Caki2 (cell line): Measurements from ENCODE around the gene CENPF. TPM values are rescaled to one million over a fixed set of nuclear protein-coding genes. Genes with fewer than 3 reads are reported as not detected.
"Not testable (repeated sequence)": the region's sequence is repeated elsewhere in the genome, so short reads cannot be mapped to it uniquely, and the experiment has no call there.

Experiments used
- DNase-seq: peaks from one replicate; pipeline ENCODE4 v3.0.0-alpha.2; 2015; ENCODE audit warnings: low read depth
- in situ Hi-C: cut with HindIII; loops from 2 replicates; pipeline ENCODE4 v1.10.0; 2016; ENCODE audit warnings: low sequenced_read_pairs, low pct_unique_long_range_greater_than_20kb, mixed read lengths
- total RNA-seq: library from RNA; depleted of rRNA; stranded (reverse); fragments of >200 nt; shearing (Covaris generic); gene quantifications from 2 replicates; pipeline ENCODE4 v1.2.3, GENCODE V29; 2014; ENCODE audit warnings: low replicate concordance

CENPF gene
- total RNA-seq, 1 experiment from 2014 or later, result 71.0 TPM

DNA sequence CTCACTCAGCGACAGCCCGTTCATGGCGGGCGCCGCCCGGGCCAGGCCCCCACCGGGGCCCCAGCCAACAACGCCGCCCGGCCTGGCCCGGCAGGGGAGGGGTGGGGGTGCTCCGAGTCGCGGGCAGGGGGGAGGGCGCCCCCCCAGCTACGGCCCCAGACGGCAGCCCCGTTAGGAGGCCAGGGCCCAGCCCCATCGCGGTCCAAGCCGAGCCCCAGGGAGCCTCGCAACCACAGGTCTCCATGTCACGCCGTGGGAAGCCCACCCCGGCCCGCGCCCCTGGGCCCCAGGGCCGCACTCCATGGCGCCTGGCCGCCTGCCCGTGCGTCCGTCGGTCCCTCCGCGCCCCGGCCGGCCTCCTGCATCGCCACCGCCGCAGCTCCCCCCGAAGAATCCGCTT, 5.8 kb downstream of the CENPF start:
- in situ Hi-C loops, DNase-seq: not testable (repeated sequence)

DNA sequence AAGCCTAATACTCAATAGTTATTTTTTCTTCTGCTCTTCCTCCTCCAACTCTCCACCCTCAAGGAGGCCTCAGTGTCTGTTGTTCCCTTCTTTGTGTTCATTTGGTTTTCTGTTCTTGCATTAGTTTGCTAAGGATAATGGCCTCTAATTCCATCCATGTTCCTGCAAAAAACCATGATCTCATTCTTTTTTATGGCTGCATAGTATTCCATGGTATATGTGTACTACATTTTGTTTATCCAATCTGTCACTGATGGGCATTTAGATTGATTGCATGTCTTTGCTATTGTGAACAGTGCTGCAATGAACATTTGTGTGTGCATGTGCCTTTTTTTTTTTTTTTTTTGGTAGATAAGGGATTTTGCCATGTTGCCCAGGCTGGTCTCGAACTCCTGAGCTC, 6.7 kb downstream of the CENPF start:
- DNase-seq, result no peak
- in situ Hi-C loops, result no loop called here

GRCh38 chr1:214610136-214610535, 7.1 kb downstream of the CENPF start:
- DNase-seq, result peak; percentile 27
- in situ Hi-C loops, result not testable (repeated sequence)

- in situ Hi-C loops, result no loop called here
- DNase-seq, result no peak
Measured at GRCh38 chr1:214615109-214615508, 12.1 kb downstream of the CENPF start.

DNA sequence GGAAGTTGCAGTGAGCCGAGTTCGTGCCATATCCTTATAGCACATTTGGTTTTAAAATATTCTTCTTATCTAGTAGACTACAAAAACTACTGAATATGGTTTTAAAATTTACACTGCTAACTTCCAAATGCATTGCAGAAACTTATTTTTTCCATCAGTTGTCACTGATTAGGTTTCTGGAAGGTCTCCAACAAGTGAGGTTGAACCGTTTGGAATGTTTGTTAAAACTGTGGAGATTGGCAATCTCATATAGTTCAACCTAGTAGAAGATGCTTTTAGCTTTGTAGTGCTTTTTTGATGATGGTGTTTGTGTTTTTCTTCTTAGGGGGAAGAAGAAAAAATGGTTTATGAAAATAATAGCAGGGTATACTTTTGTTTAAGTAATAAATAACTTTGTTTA, 12.9 kb downstream of the CENPF start:
- in situ Hi-C loops, result no loop called here
- DNase-seq, result no peak

DNA sequence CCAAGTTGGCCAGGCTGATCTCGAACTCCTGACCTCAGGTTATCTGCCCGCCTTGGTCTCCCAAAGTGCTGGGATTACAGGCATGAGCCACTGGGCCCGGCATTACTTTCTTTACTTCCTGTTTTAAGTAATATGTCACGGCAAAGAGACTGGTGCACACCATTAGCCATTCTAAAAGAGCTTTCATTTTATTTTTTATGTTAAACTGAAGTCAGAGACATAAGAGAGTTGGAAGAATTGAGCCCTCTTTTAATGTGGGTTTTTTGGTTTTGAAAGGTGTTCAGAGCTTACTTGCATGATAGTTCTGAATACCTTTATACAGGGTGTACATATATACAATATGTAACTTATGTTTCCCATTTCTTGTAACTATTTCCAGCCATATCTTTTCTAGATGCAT, 14.3 kb downstream of the CENPF start:
- no peak for DNase-seq
- in situ Hi-C loops, result no loop called here

- no peak for DNase-seq
- in situ Hi-C loops, result no loop called here
Measured at GRCh38 chr1:214617843-214618242, 14.8 kb downstream of the CENPF start.

DNA sequence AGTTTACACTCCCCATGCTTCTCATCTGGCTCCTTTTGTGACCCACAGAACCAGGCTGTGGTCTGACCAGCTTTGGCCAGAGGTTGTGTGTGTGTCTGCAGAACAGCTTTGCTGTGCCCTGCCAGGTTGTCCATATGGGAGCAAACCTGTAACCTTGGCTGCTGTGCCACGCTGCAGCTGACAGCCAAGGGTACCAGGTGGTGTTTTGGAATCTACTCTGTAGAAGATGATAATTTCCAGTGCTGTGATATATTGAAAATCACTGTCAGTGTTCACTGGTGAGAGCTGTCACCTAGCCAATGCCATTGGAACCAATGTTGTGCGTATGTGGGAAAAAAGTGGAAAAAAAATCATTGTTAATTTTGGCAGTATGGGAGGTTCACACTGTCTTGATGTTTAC, 18.2 kb downstream of the CENPF start:
- in situ Hi-C loops, result no loop called here
- no peak for DNase-seq

- in situ Hi-C loops, result no loop called here
- DNase-seq, result no peak
Measured at GRCh38 chr1:214623430-214623829, 20.4 kb downstream of the CENPF start.

DNA sequence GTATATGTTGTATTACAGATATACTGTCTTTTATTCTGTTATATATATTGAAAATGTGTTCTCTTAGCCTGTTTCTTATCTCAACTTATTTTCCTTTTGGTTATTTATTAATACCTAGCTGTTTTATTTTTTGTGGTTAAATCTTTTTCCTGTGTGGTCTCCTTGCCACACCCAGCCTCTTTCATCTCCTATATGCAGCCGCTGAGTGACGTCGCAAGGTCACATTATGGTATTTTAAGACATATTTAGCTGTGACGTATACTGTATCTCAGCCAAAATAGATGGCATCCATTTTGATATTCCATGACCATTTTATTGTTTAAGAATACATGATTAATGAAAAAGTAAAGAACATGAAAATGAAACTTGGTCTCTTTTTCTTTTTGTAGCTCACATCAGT, 29.1 kb downstream of the CENPF start:
- no peak for DNase-seq
- in situ Hi-C loops, result no loop called here

DNA sequence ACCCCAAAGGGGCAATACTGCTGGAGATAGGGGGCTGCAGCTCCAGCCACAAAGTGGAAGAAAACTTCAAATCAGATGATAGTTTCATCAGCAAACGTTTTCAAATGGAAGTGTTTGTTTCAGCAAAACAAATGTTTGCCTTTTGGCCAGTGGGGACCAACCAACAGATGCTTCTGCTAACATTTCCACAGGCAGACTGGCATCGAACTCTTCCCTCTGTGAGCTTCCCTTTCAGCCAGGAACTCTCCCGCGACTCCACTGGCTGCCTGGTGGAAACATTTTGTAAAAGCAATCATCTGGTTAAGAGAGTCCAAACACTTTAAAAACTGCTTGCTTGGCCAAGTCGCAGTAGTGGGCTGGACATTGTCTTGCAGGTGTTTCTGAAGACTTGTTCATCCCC, 30.7 kb downstream of the CENPF start:
- DNase-seq, result no peak
- in situ Hi-C loops, result no loop called here

DNA sequence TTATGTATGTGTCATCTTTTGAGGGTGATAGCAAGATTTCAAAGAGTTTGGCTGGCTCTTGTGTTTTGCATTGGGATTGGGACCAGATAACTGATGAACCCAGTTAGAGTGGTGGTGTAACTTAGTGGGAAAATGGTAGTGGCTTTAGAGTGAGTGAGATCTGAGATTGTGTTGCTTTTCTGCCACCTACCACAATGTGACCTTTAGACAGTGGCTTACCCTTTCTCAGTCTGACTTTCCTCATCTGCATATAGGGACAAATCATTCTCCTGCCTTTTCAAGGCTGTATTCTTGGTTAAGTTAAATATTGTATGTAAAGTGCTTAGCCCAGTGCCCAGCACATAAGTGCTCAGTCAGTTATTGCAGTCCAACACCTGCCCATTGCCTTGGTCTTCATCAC, 31.3 kb downstream of the CENPF start:
- no peak for DNase-seq
- in situ Hi-C loops, result no loop called here

- no peak for DNase-seq
- in situ Hi-C loops, result no loop called here
Measured at GRCh38 chr1:214635086-214635485, 32.1 kb downstream of the CENPF start.

DNA sequence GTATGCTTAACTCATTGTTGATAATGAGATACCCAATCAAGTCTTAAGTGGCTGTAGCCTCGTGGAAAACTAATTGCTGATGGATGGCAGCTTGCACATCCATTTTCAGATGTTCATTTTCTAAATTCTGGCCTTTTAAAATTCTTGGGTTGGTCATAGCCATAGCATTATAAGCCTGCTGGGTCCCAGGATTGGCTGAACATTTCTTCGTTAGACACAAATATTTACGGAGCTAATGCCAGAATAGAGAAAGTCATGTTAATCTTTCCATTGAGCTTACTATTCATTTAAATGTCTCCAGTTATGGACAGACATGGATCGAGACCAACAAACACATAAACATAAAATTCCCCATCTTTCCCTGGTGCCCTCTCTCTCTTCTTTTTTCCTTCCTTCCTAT, 32.5 kb downstream of the CENPF start:
- in situ Hi-C loops, result no loop called here
- DNase-seq, result no peak

DNA sequence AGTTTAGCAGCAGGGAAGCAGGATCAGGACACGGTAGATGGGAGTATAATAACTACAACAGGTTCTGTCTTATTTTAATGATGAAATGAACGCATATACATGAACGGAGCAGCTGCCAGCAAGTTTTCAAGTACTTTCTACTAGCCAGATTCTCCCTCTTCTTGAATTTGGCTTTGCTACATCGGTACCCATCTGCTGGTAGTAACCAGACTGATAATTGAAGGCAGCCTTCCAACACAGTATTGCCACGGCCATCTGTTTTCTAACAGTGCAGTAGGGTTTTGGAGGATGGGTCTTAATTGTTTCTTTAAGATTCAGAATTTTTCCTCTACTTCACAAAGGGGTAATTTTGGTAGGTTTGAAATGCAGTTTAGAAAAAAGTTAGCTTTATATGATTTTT, 33.4 kb downstream of the CENPF start:
- no peak for DNase-seq
- in situ Hi-C loops, result no loop called here

DNA sequence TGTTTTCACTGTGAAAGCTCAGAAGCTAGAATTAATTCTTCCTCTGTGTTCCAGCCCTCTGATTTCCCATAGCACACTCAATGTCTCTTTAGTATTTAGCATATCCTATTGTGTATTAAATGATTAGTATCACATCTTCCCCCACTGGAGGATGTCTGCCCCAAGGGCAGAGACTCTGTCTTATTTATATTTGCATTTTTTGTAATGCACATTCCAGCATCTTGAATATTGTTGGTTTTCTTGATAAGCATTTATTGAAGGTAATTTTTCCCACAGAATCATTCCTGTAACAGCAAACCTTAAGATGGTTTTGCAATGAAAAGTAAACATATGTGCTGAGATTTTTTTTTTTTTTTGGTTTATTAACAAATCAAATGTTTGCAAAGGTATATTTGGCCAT, 34.1 kb downstream of the CENPF start:
- no peak for DNase-seq
- in situ Hi-C loops, result no loop called here

- DNase-seq, result peak; percentile 30
- in situ Hi-C loops, result no loop called here
Measured at GRCh38 chr1:214637722-214638458, 34.9 kb downstream of the CENPF start.

DNA sequence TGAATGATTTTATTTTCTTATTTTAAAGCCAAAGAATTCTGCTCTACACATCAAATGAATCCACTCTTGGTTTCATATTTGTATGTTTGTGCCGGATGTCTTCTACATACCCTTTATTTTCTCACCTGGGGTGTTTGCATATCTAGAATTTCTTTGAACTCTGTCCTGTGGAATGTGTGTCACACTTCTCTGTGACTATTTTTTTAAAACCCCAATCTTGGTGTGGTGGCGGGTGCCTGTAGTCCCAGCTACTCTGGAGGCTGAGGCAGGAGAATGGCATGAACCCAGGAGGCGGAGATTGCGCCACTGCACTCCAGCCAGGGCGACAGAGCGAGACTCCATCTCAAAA, 35.4 kb downstream of the CENPF start:
- in situ Hi-C loops, result no loop called here
- DNase-seq, result no peak

GRCh38 chr1:214638997-214639396, 36.0 kb downstream of the CENPF start:
- DNase-seq, result no peak
- in situ Hi-C loops, result no loop called here

GRCh38 chr1:214640431-214641213, 37.6 kb downstream of the CENPF start:
- DNase-seq, result no peak
- in situ Hi-C loops, result no loop called here
